ENCODE results near the gene PTGS2. TPM values are rescaled to one million over a fixed set of nuclear protein-coding genes. Genes with fewer than 3 reads are reported as not detected.

PTGS2 gene
- total and polyA plus RNA-seq, 2 donors (not counting 1 experiment from before 2014, with no cell fraction given), result 3.1 to 3.3 TPM

DNA sequence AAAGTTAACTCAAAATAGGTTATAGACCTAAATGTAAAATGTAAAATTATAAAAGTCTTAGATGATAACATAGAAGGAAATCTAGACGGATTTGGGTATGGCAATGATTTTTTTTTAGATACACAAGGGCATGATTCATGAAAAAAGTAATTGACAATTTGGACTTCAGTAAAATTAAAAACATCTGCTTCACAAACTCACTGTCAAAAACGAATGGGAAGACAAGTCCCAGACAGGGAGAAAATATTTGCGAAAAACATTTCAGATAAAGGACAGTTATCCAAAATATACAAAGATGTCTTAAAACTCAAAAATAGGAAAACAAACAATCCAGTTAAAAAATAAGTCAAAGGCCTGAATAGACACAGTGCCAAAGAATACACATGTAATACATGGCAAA lies 9.7 kb upstream of the PTGS2 start:
- no peak overlapping the region for H2AFZ ChIP-seq (ENCODE audit: low read length)
- TF ChIP-seq EZH2 (IDR thresholded peaks at IDR 0.05; ENCODE audit: low read length, missing control alignments) (no peak), CTCF (conservative IDR thresholded peaks at IDR 0.05 in 1 of 2, IDR thresholded peaks at IDR 0.05 in 1 of 2; ENCODE audit: low read depth in 1 of 2, low read length in 2 of 2) (no peak)
- H3K27me3 ChIP-seq (ENCODE audit: control insufficient read depth, insufficient read depth, low read length), result no peaks in the 10 kb centered on the region
- no peaks in the 10 kb centered on the region for H3K4me1 ChIP-seq (ENCODE audit: control insufficient read depth, extremely low read depth, insufficient read depth, low read length)
- no peak for DNase-seq (ENCODE audit: low read depth in 2 of 2)
- H3K4me2 ChIP-seq (ENCODE audit: extremely low read depth, insufficient read depth, low read length), result no peak overlapping the region
- H3K36me3 ChIP-seq (ENCODE audit: control insufficient read depth, insufficient read depth, low read length), result no peaks in the 10 kb centered on the region
- no peak overlapping the region for H3K4me3 ChIP-seq (replicated peaks in 1 of 4; ENCODE audit: control extremely low read depth in 1 of 4, insufficient read depth in 1 of 4, low read depth in 3 of 4, low read length in 4 of 4)
- no peaks in the 10 kb centered on the region for H4K20me1 ChIP-seq (ENCODE audit: control insufficient read depth, extremely low read depth, insufficient read depth, low read length)
- no peaks in the 10 kb centered on the region for H3K79me2 ChIP-seq (ENCODE audit: control insufficient read depth, insufficient read depth, low read length)
- no peak overlapping the region for H3K27ac ChIP-seq (ENCODE audit: insufficient read depth, low read length)
- H3K9me3 ChIP-seq (ENCODE audit: control insufficient read depth, insufficient read depth, low read depth, low read length), result no peaks in the 10 kb centered on the region
- no peak overlapping the region for H3K9ac ChIP-seq (ENCODE audit: insufficient read depth, low read length)

DNA sequence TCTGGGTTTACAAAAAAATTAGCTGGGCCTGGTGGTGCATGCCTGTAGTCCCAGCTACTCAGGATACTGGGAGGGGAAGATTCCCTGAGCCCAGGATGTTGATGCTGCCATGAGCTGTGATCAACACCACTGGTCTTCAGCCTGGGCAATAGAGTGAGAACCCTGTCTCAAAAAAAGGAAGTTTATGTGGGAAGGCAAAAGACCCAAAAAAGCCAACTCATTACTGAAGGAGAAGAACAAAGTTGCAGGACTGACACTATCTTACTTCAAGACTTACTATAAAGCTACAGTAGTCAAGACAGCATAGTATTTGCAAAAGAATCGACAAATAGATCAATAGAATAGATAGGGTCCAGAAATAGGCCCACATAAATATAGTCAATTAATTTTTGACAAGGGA lies 9.2 kb upstream of the PTGS2 start:
- Histone ChIP-seq H3K4me2 (ENCODE audit: extremely low read depth, insufficient read depth, low read length) (no peak overlapping the region), H2AFZ (ENCODE audit: low read length) (no peak overlapping the region), H4K20me1 (ENCODE audit: control insufficient read depth, extremely low read depth, insufficient read depth, low read length) (no peaks in the 10 kb centered on the region), H3K27ac (ENCODE audit: insufficient read depth, low read length) (no peak overlapping the region), H3K36me3 (ENCODE audit: control insufficient read depth, insufficient read depth, low read length) (no peaks in the 10 kb centered on the region), H3K27me3 (ENCODE audit: control insufficient read depth, insufficient read depth, low read length) (no peaks in the 10 kb centered on the region), H3K9me3 (ENCODE audit: control insufficient read depth, insufficient read depth, low read depth, low read length) (no peaks in the 10 kb centered on the region), H3K4me3 (replicated peaks in 1 of 4; ENCODE audit: control extremely low read depth in 1 of 4, insufficient read depth in 1 of 4, low read depth in 3 of 4, low read length in 4 of 4) (no peak overlapping the region), H3K9ac (ENCODE audit: insufficient read depth, low read length) (no peak overlapping the region), H3K4me1 (ENCODE audit: control insufficient read depth, extremely low read depth, insufficient read depth, low read length) (no peaks in the 10 kb centered on the region), H3K79me2 (ENCODE audit: control insufficient read depth, insufficient read depth, low read length) (no peaks in the 10 kb centered on the region)
- DNase-seq (ENCODE audit: low read depth in 2 of 2), result no peak
- TF ChIP-seq EZH2 (IDR thresholded peaks at IDR 0.05; ENCODE audit: low read length, missing control alignments) (no peak), CTCF (conservative IDR thresholded peaks at IDR 0.05 in 1 of 2, IDR thresholded peaks at IDR 0.05 in 1 of 2; ENCODE audit: low read depth in 1 of 2, low read length in 2 of 2) (no peak)

GRCh38 chr1:186683652-186684410 lies 3.6 kb upstream of the PTGS2 start:
- Histone ChIP-seq H3K9me3 (ENCODE audit: control insufficient read depth, insufficient read depth, low read depth, low read length) (no peaks in the 10 kb centered on the region), H4K20me1 (ENCODE audit: control insufficient read depth, extremely low read depth, insufficient read depth, low read length) (no peaks in the 10 kb centered on the region), H3K36me3 (ENCODE audit: control insufficient read depth, insufficient read depth, low read length) (no peaks in the 10 kb centered on the region), H3K79me2 (ENCODE audit: control insufficient read depth, insufficient read depth, low read length) (no peaks in the 10 kb centered on the region), H3K4me3 (replicated peaks in 1 of 4; ENCODE audit: control extremely low read depth in 1 of 4, insufficient read depth in 1 of 4, low read depth in 3 of 4, low read length in 4 of 4) (no peak overlapping the region), H3K4me1 (ENCODE audit: control insufficient read depth, extremely low read depth, insufficient read depth, low read length) (peaks cover 3% of the 10 kb centered on the region), H3K27me3 (ENCODE audit: control insufficient read depth, insufficient read depth, low read length) (no peaks in the 10 kb centered on the region), H3K4me2 (ENCODE audit: extremely low read depth, insufficient read depth, low read length) (peak overlapping the region; percentile 46), H2AFZ (ENCODE audit: low read length) (peak overlapping the region; percentile 46), H3K27ac (ENCODE audit: insufficient read depth, low read length) (no peak overlapping the region), H3K9ac (ENCODE audit: insufficient read depth, low read length) (no peak overlapping the region)
- no peak for DNase-seq (ENCODE audit: low read depth in 2 of 2)
- no peak for TF ChIP-seq EZH2 (IDR thresholded peaks at IDR 0.05; ENCODE audit: low read length, missing control alignments)
- TF ChIP-seq CTCF (conservative IDR thresholded peaks at IDR 0.05 in 1 of 2, IDR thresholded peaks at IDR 0.05 in 1 of 2; ENCODE audit: low read depth in 1 of 2, low read length in 2 of 2), result no peak

All from fibroblast of lung (primary cell).